ENCODE data around the gene DUOX2. TPM values are rescaled to one million over a fixed set of nuclear protein-coding genes. Genes with fewer than 3 reads are reported as not detected.

The DUOX2 gene
- total RNA-seq, 1 experiment from 2014 or later: 0.99 TPM

- ChIA-PET CTCF (no interaction called here), POLR2A (ENCODE audit: low non-redundant PET) (no interaction called here)
- Histone ChIP-seq H3K36me3 (ENCODE audit: insufficient read depth, low read length, poor library complexity, severe bottlenecking) (no peaks in the 10 kb centered on the region), H3K27ac (ENCODE audit: low read depth, low read length, poor library complexity, severe bottlenecking) (no peak overlapping the region), H3K4me1 (ENCODE audit: insufficient read depth, low read length, poor library complexity, severe bottlenecking) (no peaks in the 10 kb centered on the region), H3K4me3 (ENCODE audit: low read depth, low read length, poor library complexity, severe bottlenecking) (no peak overlapping the region), H3K27me3 (replicated peaks; ENCODE audit: insufficient read depth, low read depth, low read length, poor library complexity) (no peaks in the 10 kb centered on the region), H3K9me3 (ENCODE audit: low read depth, low read length, poor library complexity, severe bottlenecking) (no peaks in the 10 kb centered on the region)
- no TSS peak for BruUV-seq (replicated peaks)
- no peak for DNase-seq (ENCODE audit: low spot score)
- TF ChIP-seq EZH2 (IDR thresholded peaks at IDR 0.05; ENCODE audit: borderline replicate concordance, low read depth, low read length, poor library complexity, severe bottlenecking): no peak
- TF ChIP-seq CTCF (conservative IDR thresholded peaks at IDR 0.05; ENCODE audit: low read depth, low read length): no peak
- intact Hi-C loops (cut with micrococcal nuclease; ENCODE audit: unreplicated experiment): no loop called here
Measured at GRCh38 chr15:45132844-45133560, 19.0 kb upstream of the DUOX2 start.

- no peaks in the 10 kb centered on the region for H3K36me3 ChIP-seq (ENCODE audit: insufficient read depth, low read length, poor library complexity, severe bottlenecking)
- CTCF ChIA-PET: interaction anchor here (2.7 kb wide), 1 partner anchor 13 kb away, joined by 7 read pairs; no protein-coding TSS in a partner anchor
- POLR2A ChIA-PET (ENCODE audit: low non-redundant PET): no interaction called here
- no peak overlapping the region for H3K4me3 ChIP-seq (ENCODE audit: low read depth, low read length, poor library complexity, severe bottlenecking)
- no peaks in the 10 kb centered on the region for H3K9me3 ChIP-seq (ENCODE audit: low read depth, low read length, poor library complexity, severe bottlenecking)
- H3K27me3 ChIP-seq (replicated peaks; ENCODE audit: insufficient read depth, low read depth, low read length, poor library complexity): no peaks in the 10 kb centered on the region
- no peak for DNase-seq (ENCODE audit: low spot score)
- no peaks in the 10 kb centered on the region for H3K4me1 ChIP-seq (ENCODE audit: insufficient read depth, low read length, poor library complexity, severe bottlenecking)
- intact Hi-C loops (cut with micrococcal nuclease; ENCODE audit: unreplicated experiment): no loop called here
- no peak for TF ChIP-seq EZH2 (IDR thresholded peaks at IDR 0.05; ENCODE audit: borderline replicate concordance, low read depth, low read length, poor library complexity, severe bottlenecking)
- TF ChIP-seq CTCF (conservative IDR thresholded peaks at IDR 0.05; ENCODE audit: low read depth, low read length): no peak
- H3K27ac ChIP-seq (ENCODE audit: low read depth, low read length, poor library complexity, severe bottlenecking): no peak overlapping the region
- BruUV-seq (replicated peaks): no TSS peak
Measured at GRCh38 chr15:45131510-45131909, 17.5 kb upstream of the DUOX2 start.

- CTCF ChIA-PET: interaction anchor here (0.7 to 2.7 kb wide), 2 partner anchors 12 to 467 kb away, joined by 3 to 7 read pairs; no protein-coding TSS in a partner anchor
- H3K4me1 ChIP-seq (ENCODE audit: insufficient read depth, low read length, poor library complexity, severe bottlenecking): no peaks in the 10 kb centered on the region
- BruUV-seq (replicated peaks): no TSS peak
- no peak for DNase-seq (ENCODE audit: low spot score)
- no peak overlapping the region for H3K27ac ChIP-seq (ENCODE audit: low read depth, low read length, poor library complexity, severe bottlenecking)
- no peaks in the 10 kb centered on the region for H3K9me3 ChIP-seq (ENCODE audit: low read depth, low read length, poor library complexity, severe bottlenecking)
- no peak overlapping the region for H3K4me3 ChIP-seq (ENCODE audit: low read depth, low read length, poor library complexity, severe bottlenecking)
- intact Hi-C loops (cut with micrococcal nuclease; ENCODE audit: unreplicated experiment): no loop called here
- TF ChIP-seq CTCF (conservative IDR thresholded peaks at IDR 0.05; ENCODE audit: low read depth, low read length) (no peak), EZH2 (IDR thresholded peaks at IDR 0.05; ENCODE audit: borderline replicate concordance, low read depth, low read length, poor library complexity, severe bottlenecking) (no peak)
- no peaks in the 10 kb centered on the region for H3K27me3 ChIP-seq (replicated peaks; ENCODE audit: insufficient read depth, low read depth, low read length, poor library complexity)
- POLR2A ChIA-PET (ENCODE audit: low non-redundant PET): no interaction called here
- no peaks in the 10 kb centered on the region for H3K36me3 ChIP-seq (ENCODE audit: insufficient read depth, low read length, poor library complexity, severe bottlenecking)
Measured at GRCh38 chr15:45130291-45131000, 16.5 kb upstream of the DUOX2 start.
